IPS-NIHi7 (cell line): ENCODE results near the gene CD300C.
A peak's percentile ranks its signal among the peaks of the same experiment; 100 is the strongest.
"Not testable (repeated sequence)": the region's sequence is repeated elsewhere in the genome, so short reads cannot be mapped to it uniquely, and the experiment has no call there.

Experiments used
- DNase-seq: peaks from one replicate; pipeline ENCODE4 v3.0.0; 2012; ENCODE audit warnings: mixed read lengths; ENCODE audit errors: extremely low spot score

The CD300C gene

GRCh38 chr17:74545843-74546230 lies at the start of gene CD300C:
TSS of gene CD300C (minus strand) at chr17:74546115. CDS start at chr17:74545782, 333 bp downstream.
- DNase-seq, result no peak

GRCh38 chr17:74595037-74595750 lies 49.3 kb upstream of the CD300C start:
- DNase-seq, result no peak

- DNase-seq, result no peak
Measured at GRCh38 chr17:74592087-74592990, 46.4 kb upstream of the CD300C start, which contains the start of gene CD300LD. TSS of gene CD300LD (minus strand) at chr17:74592283. CDS start at chr17:74592202, 81 bp downstream.

GRCh38 chr17:74591503-74591902 lies 45.6 kb upstream of the CD300C start:
- DNase-seq, result no peak

GRCh38 chr17:74585711-74586110 lies 39.8 kb upstream of the CD300C start:
- DNase-seq, result no peak

GRCh38 chr17:74584292-74585060 lies 38.6 kb upstream of the CD300C start:
- DNase-seq, result no peak

- DNase-seq, result no peak
Measured at GRCh38 chr17:74582633-74583032, 36.7 kb upstream of the CD300C start.

- no peak for DNase-seq
Measured at GRCh38 chr17:74579900-74580299, 34.0 kb upstream of the CD300C start.

GRCh38 chr17:74578979-74579378 lies 33.1 kb upstream of the CD300C start:
- DNase-seq, result no peak

GRCh38 chr17:74574489-74575142 lies 28.7 kb upstream of the CD300C start:
- DNase-seq, result no peak

GRCh38 chr17:74573635-74574034 lies 27.7 kb upstream of the CD300C start:
- not testable (repeated sequence) for DNase-seq

- no peak for DNase-seq
Measured at GRCh38 chr17:74573169-74573568, 27.3 kb upstream of the CD300C start.

GRCh38 chr17:74571621-74572270 lies 25.8 kb upstream of the CD300C start:
- DNase-seq, result no peak

- DNase-seq, result no peak
Measured at GRCh38 chr17:74569020-74570003, 23.4 kb upstream of the CD300C start.

- DNase-seq, result no peak
Measured at GRCh38 chr17:74568106-74568873, 22.4 kb upstream of the CD300C start.

GRCh38 chr17:74567397-74567796 lies 21.5 kb upstream of the CD300C start, which contains the start of gene CD300H:
TSS of gene CD300H (minus strand) at chr17:74567509.
- DNase-seq, result no peak

GRCh38 chr17:74566132-74566753 lies 20.3 kb upstream of the CD300C start:
- DNase-seq, result peak; percentile 81

GRCh38 chr17:74565126-74565525 lies 19.2 kb upstream of the CD300C start:
- DNase-seq, result no peak
